SK-N-MC (cell line): ENCODE results near the gene ACAA2.

ENCODE experiments used
- DNase-seq: peaks from one replicate; pipeline ENCODE4 v3.0.0-alpha.2; 2011; ENCODE audit warnings: low read depth, low spot score
- H3K27ac ChIP-seq: fragments of 200-600 bp; sonication (generic); 2 replicates; pipeline ENCODE4 v1.5.1; 2016; ENCODE audit warnings: mixed run types
- H3K36me3 ChIP-seq: fragments of 200-600 bp; sonication (generic); 2 replicates; pipeline ENCODE4 v1.6.1; 2017; ENCODE audit warnings: antibody characterized with exemption, low read length, mixed read lengths; ENCODE audit not compliant: insufficient read depth
- H3K4me3 ChIP-seq: fragments of 200-600 bp; sonication (generic); 2 replicates; pipeline ENCODE4 v1.5.1; 2016
- H3K9ac ChIP-seq: fragments of 200-600 bp; sonication (generic); 2 replicates; pipeline ENCODE4 v1.8.0; 2017; ENCODE audit warnings: mixed run types, mixed read lengths; ENCODE audit not compliant: insufficient read length
- H3K9me3 ChIP-seq: fragments of 200-600 bp; sonication (generic); 2 replicates; pipeline ENCODE4 v1.6.1; 2017; ENCODE audit warnings: low read depth, mild to moderate bottlenecking, antibody characterized with exemption, low read length, moderate library complexity, mixed read lengths
- EZH2 ChIP-seq: fragments of 200-600 bp; sonication (generic); IDR thresholded peaks from one replicate; pipeline ENCODE4 v1.6.1; 2017; ENCODE audit warnings: antibody characterized with exemption
- FOXP2 ChIP-seq: optimal IDR thresholded peaks from 2 replicates; pipeline ENCODE3; 2011; ENCODE audit warnings: mild to moderate bottlenecking, moderate library complexity; ENCODE audit not compliant: insufficient read depth; ENCODE audit errors: extremely low read length, control extremely low read depth
- POLR2AphosphoS5 ChIP-seq: IDR thresholded peaks from 2 replicates; pipeline ENCODE4 v1.6.1; 2012; ENCODE audit warnings: mild to moderate bottlenecking, low read depth, low read length, borderline replicate concordance

The ACAA2 gene

GRCh38 chr18:49764032-49764431 lies 49.3 kb downstream of the ACAA2 start:
- no peak for DNase-seq
- H3K4me3 ChIP-seq, result no peak overlapping the region
- no peaks in the 10 kb centered on the region for H3K36me3 ChIP-seq
- TF ChIP-seq EZH2 (no peak), FOXP2 (no peak), POLR2AphosphoS5 (no peak)
- H3K27ac ChIP-seq, result no peak overlapping the region
- no peak overlapping the region for H3K9ac ChIP-seq
- H3K9me3 ChIP-seq, result no peaks in the 10 kb centered on the region

- Histone ChIP-seq H3K36me3 (no peaks in the 10 kb centered on the region), H3K4me3 (no peak overlapping the region), H3K27ac (no peak overlapping the region), H3K9ac (no peak overlapping the region), H3K9me3 (no peaks in the 10 kb centered on the region)
- no peak for TF ChIP-seq POLR2AphosphoS5
- no peak for TF ChIP-seq EZH2
- TF ChIP-seq FOXP2, result no peak
- no peak for DNase-seq
Observed at GRCh38 chr18:49763590-49763989, 49.7 kb downstream of the ACAA2 start.

- H3K27ac ChIP-seq, result no peak overlapping the region
- no peak overlapping the region for H3K9ac ChIP-seq
- H3K9me3 ChIP-seq, result no peaks in the 10 kb centered on the region
- no peak overlapping the region for H3K4me3 ChIP-seq
- H3K36me3 ChIP-seq, result no peaks in the 10 kb centered on the region
- DNase-seq, result no peak
- no peak for TF ChIP-seq EZH2
- TF ChIP-seq FOXP2, result no peak
- no peak for TF ChIP-seq POLR2AphosphoS5
Observed at GRCh38 chr18:49762191-49763077, 50.9 kb downstream of the ACAA2 start.

- no peak for DNase-seq
- Histone ChIP-seq H3K9ac (no peak overlapping the region), H3K9me3 (no peaks in the 10 kb centered on the region), H3K27ac (no peak overlapping the region), H3K4me3 (no peak overlapping the region), H3K36me3 (no peaks in the 10 kb centered on the region)
- no peak for TF ChIP-seq FOXP2
- no peak for TF ChIP-seq EZH2
- no peak for TF ChIP-seq POLR2AphosphoS5
Observed at GRCh38 chr18:49761771-49762170, 51.6 kb downstream of the ACAA2 start.

- no peak overlapping the region for H3K4me3 ChIP-seq
- no peaks in the 10 kb centered on the region for H3K36me3 ChIP-seq
- no peak overlapping the region for H3K9ac ChIP-seq
- no peaks in the 10 kb centered on the region for H3K9me3 ChIP-seq
- DNase-seq, result no peak
- TF ChIP-seq EZH2, result no peak
- no peak for TF ChIP-seq FOXP2
- no peak for TF ChIP-seq POLR2AphosphoS5
- no peak overlapping the region for H3K27ac ChIP-seq
Observed at GRCh38 chr18:49758263-49758610, 55.1 kb downstream of the ACAA2 start.

GRCh38 chr18:49757513-49758262 lies 55.6 kb downstream of the ACAA2 start:
- H3K9me3 ChIP-seq, result no peaks in the 10 kb centered on the region
- TF ChIP-seq FOXP2 (no peak), POLR2AphosphoS5 (no peak), EZH2 (no peak)
- no peak overlapping the region for H3K4me3 ChIP-seq
- no peak overlapping the region for H3K27ac ChIP-seq
- no peak for DNase-seq
- no peaks in the 10 kb centered on the region for H3K36me3 ChIP-seq
- no peak overlapping the region for H3K9ac ChIP-seq

GRCh38 chr18:49756671-49757362 lies 56.5 kb downstream of the ACAA2 start:
- H3K9me3 ChIP-seq, result no peaks in the 10 kb centered on the region
- no peak overlapping the region for H3K27ac ChIP-seq
- H3K4me3 ChIP-seq, result no peak overlapping the region
- DNase-seq, result no peak
- no peaks in the 10 kb centered on the region for H3K36me3 ChIP-seq
- TF ChIP-seq FOXP2 (no peak), POLR2AphosphoS5 (no peak), EZH2 (no peak)
- H3K9ac ChIP-seq, result no peak overlapping the region

- no peak for DNase-seq
- Histone ChIP-seq H3K4me3 (no peak overlapping the region), H3K9ac (no peak overlapping the region), H3K9me3 (no peaks in the 10 kb centered on the region), H3K36me3 (no peaks in the 10 kb centered on the region), H3K27ac (no peak overlapping the region)
- TF ChIP-seq EZH2 (no peak), FOXP2 (no peak), POLR2AphosphoS5 (no peak)
Observed at GRCh38 chr18:49756135-49756534, 57.2 kb downstream of the ACAA2 start.
